Measurements from ENCODE around the gene LPP. TPM values are rescaled to one million over a fixed set of nuclear protein-coding genes. Genes with fewer than 3 reads are reported as not detected.

LPP gene
- polyA plus RNA-seq, 3 donors = 14.1 to 23.2 (median 15.3) TPM

DNA sequence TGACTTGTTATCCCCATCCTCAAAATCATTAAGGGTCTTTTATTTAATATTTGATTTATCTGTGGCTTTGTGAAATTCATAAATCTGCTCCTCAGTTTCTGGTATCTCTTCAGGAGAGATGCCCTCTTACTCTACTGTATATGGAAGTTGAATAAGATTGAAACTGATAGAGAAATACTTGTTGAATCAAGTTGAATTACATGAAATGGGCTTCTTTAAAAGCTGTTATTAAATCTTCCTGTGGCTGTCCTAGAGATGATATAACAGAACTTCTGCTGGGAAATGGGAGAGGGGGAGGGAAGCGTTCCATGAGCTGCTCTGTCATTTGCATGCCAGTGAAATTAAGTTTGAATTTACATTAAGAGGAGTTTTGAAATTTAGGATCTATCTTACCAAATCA, 523.4 kb downstream of the LPP start:
- H3K27ac ChIP-seq (ENCODE audit: low read depth in 1 of 2, low read length in 2 of 2) = no peak overlapping the region
- H3K9me3 Mint-ChIP-seq = peaks cover 0 to 5% (median 2%) of the 10 kb centered on the region in 7 donors
- no peak overlapping the region for H3K4me2 ChIP-seq (replicated peaks; ENCODE audit: extremely low read depth, low read length, poor library complexity, severe bottlenecking)
- TF ChIP-seq, protein P1, sequence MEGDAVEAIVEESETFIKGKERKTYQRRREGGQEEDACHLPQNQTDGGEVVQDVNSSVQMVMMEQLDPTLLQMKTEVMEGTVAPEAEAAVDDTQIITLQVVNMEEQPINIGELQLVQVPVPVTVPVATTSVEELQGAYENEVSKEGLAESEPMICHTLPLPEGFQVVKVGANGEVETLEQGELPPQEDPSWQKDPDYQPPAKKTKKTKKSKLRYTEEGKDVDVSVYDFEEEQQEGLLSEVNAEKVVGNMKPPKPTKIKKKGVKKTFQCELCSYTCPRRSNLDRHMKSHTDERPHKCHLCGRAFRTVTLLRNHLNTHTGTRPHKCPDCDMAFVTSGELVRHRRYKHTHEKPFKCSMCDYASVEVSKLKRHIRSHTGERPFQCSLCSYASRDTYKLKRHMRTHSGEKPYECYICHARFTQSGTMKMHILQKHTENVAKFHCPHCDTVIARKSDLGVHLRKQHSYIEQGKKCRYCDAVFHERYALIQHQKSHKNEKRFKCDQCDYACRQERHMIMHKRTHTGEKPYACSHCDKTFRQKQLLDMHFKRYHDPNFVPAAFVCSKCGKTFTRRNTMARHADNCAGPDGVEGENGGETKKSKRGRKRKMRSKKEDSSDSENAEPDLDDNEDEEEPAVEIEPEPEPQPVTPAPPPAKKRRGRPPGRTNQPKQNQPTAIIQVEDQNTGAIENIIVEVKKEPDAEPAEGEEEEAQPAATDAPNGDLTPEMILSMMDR (IDR thresholded peaks at IDR 0.05) = no peak
- H3K27me3 ChIP-seq (ENCODE audit: control insufficient read depth in 2 of 2, insufficient read depth in 2 of 2, low read length in 2 of 2) = no peaks in the 10 kb centered on the region
- H4K20me1 ChIP-seq (ENCODE audit: insufficient read depth, low read length) = no peaks in the 10 kb centered on the region
- H2AFZ ChIP-seq (ENCODE audit: insufficient read depth, low read depth, low read length, poor library complexity, severe bottlenecking) = no peak overlapping the region
- H3K4me3 Mint-ChIP-seq = no peak overlapping the region
- H3K27me3 Mint-ChIP-seq (ENCODE audit: low read depth in 3 of 3) = no peaks in the 10 kb centered on the region
- H3K4me3 ChIP-seq (replicated peaks in 1 of 3; ENCODE audit: low read depth in 2 of 3, low read length in 3 of 3) = no peak overlapping the region
- H3K4me1 ChIP-seq (ENCODE audit: control insufficient read depth in 1 of 2, insufficient read depth in 2 of 2, low read length in 2 of 2) = peaks cover 27 to 38% of the 10 kb centered on the region in 2 donors
- no CpG with 5 or more reads among the region's 1 CpG for WGBS (ENCODE audit: insufficient coverage)
- H3K9ac ChIP-seq (ENCODE audit: insufficient read depth, low read length, poor library complexity, severe bottlenecking) = no peak overlapping the region
- no peaks in the 10 kb centered on the region for H3K36me3 ChIP-seq (replicated peaks in 1 of 2; ENCODE audit: control insufficient read depth in 1 of 2, insufficient read depth in 2 of 2, low read length in 2 of 2)
- peaks cover 0 to 3% of the 10 kb centered on the region in 2 donors for H3K9me3 ChIP-seq (replicated peaks in 1 of 2; ENCODE audit: control insufficient read depth in 1 of 2, insufficient read depth in 1 of 2, low read length in 2 of 2)
- no peak for DNase-seq
- peaks cover 2% of the 10 kb centered on the region for H3K79me2 ChIP-seq (ENCODE audit: insufficient read depth, low read length)
- no peak overlapping the region for H3K27ac Mint-ChIP-seq
- peaks cover 33% of the 10 kb centered on the region for H3K4me1 Mint-ChIP-seq
- intact Hi-C loops (cut with micrococcal nuclease) = no loop called here
- H3K36me3 Mint-ChIP-seq = peaks cover 0 to 6% of the 10 kb centered on the region in 2 donors

DNA sequence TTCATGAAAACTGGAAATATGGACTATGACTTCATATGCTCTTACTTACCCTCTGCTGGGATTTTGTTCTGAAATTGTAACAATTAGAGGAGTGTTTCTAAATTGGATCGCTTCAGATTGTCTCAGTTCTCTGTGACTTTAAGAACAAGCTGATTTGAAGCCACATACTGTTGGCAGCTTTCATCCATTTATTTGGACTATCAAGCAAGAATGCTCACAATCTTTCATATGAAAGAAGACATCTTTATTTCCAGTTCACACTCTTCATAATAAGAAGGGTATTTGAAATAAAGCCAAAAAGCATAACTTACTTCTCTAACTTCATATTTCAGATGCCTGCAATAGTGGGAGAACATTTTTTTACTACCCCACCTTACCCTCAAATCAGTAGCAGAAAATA, 526.2 kb downstream of the LPP start:
- Histone ChIP-seq H4K20me1 (ENCODE audit: insufficient read depth, low read length) (no peaks in the 10 kb centered on the region), H3K4me1 (ENCODE audit: control insufficient read depth in 1 of 2, insufficient read depth in 2 of 2, low read length in 2 of 2) (peaks cover 14 to 32% of the 10 kb centered on the region in 2 donors), H3K9ac (ENCODE audit: insufficient read depth, low read length, poor library complexity, severe bottlenecking) (no peak overlapping the region), H3K9me3 (replicated peaks in 1 of 2; ENCODE audit: control insufficient read depth in 1 of 2, insufficient read depth in 1 of 2, low read length in 2 of 2) (peaks cover 0 to 3% of the 10 kb centered on the region in 2 donors), H3K4me3 (replicated peaks in 1 of 3; ENCODE audit: low read depth in 2 of 3, low read length in 3 of 3) (no peak overlapping the region), H3K36me3 (replicated peaks in 1 of 2; ENCODE audit: control insufficient read depth in 1 of 2, insufficient read depth in 2 of 2, low read length in 2 of 2) (no peaks in the 10 kb centered on the region), H3K27me3 (ENCODE audit: control insufficient read depth in 2 of 2, insufficient read depth in 2 of 2, low read length in 2 of 2) (no peaks in the 10 kb centered on the region), H3K4me2 (replicated peaks; ENCODE audit: extremely low read depth, low read length, poor library complexity, severe bottlenecking) (no peak overlapping the region), H2AFZ (ENCODE audit: insufficient read depth, low read depth, low read length, poor library complexity, severe bottlenecking) (no peak overlapping the region), H3K27ac (ENCODE audit: low read depth in 1 of 2, low read length in 2 of 2) (no peak overlapping the region), H3K79me2 (ENCODE audit: insufficient read depth, low read length) (no peaks in the 10 kb centered on the region)
- Mint-ChIP-seq H3K27me3 (ENCODE audit: low read depth in 3 of 3) (no peaks in the 10 kb centered on the region), H3K27ac (no peak overlapping the region), H3K9me3 (peaks cover 0 to 7% (median 5%) of the 10 kb centered on the region in 7 donors), H3K36me3 (peaks cover 2 to 10% of the 10 kb centered on the region in 2 donors), H3K4me1 (peaks cover 32% of the 10 kb centered on the region), H3K4me3 (no peak overlapping the region)
- TF ChIP-seq, protein P1 (IDR thresholded peaks at IDR 0.05) = no peak
- no CpG with 5 or more reads among the region's 1 CpG for WGBS (ENCODE audit: insufficient coverage)
- intact Hi-C loops (cut with micrococcal nuclease) = loop anchor here in 1 of 2 donors (10.0 kb wide), 1 partner anchor 75 kb away; no protein-coding TSS in a partner anchor
- DNase-seq = no peak

Data from CD14-positive monocyte (primary cell).